ENCODE measurements around the gene HIRA. TPM values are rescaled to one million over a fixed set of nuclear protein-coding genes. Genes with fewer than 3 reads are reported as not detected.

Gene HIRA
- polyA plus RNA-seq, 3 donors: 35.7 to 37.1 (median 36.0) TPM

DNA sequence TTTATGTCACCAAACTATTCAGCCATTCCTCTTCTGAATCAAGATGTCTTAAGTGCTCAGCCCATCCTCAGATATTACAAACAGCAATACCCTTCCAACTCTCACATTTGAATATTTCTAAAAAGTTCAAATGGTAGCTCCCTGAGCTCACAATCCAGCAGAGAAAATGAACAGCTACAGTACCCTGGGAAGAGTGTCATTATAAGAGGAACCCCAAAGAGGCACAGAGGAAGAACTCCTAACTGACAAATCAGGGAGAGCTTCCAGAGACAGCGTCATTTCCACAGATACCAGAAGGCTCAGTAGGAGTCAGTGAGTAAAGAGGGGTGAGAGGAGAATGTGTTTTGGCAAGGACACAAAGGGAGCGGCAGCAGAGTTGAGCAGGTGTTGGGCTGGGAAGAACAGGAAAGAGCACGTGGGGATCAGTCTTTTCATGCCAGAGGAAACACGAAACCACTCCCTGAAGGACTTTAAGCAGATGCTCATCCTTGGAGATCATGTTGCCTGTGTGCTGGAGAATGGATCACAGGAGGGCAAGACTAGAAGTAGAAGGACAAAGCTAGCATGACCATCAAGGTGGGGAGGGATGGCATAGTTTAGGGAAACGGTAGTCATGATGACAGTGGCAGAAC, 144.3 kb downstream of the HIRA start:
- no peak for DNase-seq

DNA sequence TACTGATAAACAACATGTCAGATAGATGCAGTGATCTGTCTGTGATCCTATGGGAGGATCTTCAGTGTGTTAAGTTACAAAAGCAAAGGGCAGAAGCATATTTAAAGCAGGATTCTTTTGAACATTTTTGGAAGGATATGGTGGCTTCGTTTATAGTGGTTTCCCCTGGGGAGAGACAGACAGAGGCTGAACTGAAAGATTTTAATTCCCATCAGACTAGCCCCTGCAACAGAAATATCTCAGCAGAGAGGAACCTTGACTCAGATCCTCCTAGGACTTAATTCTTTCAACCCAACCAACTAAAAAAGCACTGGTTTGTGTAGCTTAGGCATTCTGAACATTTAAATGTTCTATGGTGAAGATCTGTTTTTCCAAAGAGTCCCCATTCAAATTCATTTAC, 145.7 kb downstream of the HIRA start:
- DNase-seq: no peak

Other genes with a start within 250 kb of the HIRA start
- 1 to 10 TPM; 4.8 to 8.4 (median 5.4) TPM for gene CLTCL1, start 140.0 kb downstream of the HIRA start, polyA plus RNA-seq (ENCODE audit: insufficient read length in 3 of 3)
- 10 to 100 TPM; 43.7 to 44.8 (median 43.8) TPM for gene MRPL40, start 812 bp upstream of the HIRA start, polyA plus RNA-seq (ENCODE audit: insufficient read length in 3 of 3)
- 10 to 100 TPM; 38.4 to 42.0 (median 40.4) TPM for gene C22orf39, start 16.0 kb upstream of the HIRA start, polyA plus RNA-seq (ENCODE audit: insufficient read length in 3 of 3)
- gene UFD1, start 47.5 kb upstream of the HIRA start, polyA plus RNA-seq (ENCODE audit: insufficient read length in 3 of 3): 10 to 100 TPM; 64.1 to 69.2 (median 65.7) TPM
- gene CDC45, start 48.2 kb upstream of the HIRA start, polyA plus RNA-seq (ENCODE audit: insufficient read length in 3 of 3): 10 to 100 TPM; 18.1 to 19.6 (median 18.7) TPM
- 10 to 100 TPM; 33.8 to 49.0 (median 37.5) TPM for gene CLDN5, start 92.7 kb upstream of the HIRA start, polyA plus RNA-seq (ENCODE audit: insufficient read length in 3 of 3)